ENCODE results near the gene PCIF1. TPM values are rescaled to one million over a fixed set of nuclear protein-coding genes. Genes with fewer than 3 reads are reported as not detected.
A peak's percentile ranks its signal among the peaks of the same experiment; 100 is the strongest.

The PCIF1 gene
- total and polyA plus RNA-seq, 9 of the 15 experiments (the other 6 are each of a cell fraction or from before 2014, with no cell fraction given): 5.8 to 29.4 (median 11.3) TPM

DNA sequence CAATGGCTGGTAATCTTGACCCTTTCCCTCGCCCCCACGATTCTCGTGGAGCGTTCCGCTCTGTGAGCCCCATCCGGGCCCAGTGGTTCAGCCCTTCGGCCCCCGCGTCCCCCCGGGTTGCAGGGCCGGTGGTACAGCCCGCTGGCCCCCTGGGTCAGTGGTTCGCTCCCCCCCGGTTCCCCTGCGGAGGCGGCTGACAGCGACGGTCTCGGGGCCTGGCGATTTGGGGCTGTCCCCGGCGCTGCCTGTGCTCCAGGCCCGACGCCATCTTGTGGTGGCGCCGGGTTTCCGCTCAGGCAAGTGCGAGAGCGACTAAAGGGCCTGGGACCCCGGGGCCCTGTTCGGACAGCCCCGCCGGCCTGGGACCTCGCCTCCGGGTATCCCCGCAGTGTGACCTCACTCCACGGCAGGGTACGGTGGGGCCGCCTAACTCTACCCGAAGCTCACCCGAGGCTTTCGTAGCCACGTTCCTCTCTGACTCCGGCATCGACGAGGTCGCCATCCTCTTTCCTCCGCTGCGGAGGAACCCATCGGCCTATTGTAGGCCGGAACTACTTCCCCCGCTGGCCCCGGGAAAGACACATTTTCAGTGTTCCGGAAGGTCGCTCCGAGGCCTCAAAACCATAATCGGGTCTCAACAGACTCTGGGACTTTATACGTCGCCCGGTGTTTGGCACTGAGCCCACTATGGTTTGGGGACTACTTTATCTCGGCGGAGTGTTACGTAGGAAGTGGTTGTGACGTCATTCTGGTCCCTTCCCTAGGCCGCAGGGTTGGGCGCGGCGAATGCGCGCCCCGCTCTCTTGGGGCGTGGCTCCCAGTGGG is 37.4 kb downstream of the PCIF1 start, which contains the start of gene ZNF335 (continued):
- TF ChIP-seq, protein P1, sequence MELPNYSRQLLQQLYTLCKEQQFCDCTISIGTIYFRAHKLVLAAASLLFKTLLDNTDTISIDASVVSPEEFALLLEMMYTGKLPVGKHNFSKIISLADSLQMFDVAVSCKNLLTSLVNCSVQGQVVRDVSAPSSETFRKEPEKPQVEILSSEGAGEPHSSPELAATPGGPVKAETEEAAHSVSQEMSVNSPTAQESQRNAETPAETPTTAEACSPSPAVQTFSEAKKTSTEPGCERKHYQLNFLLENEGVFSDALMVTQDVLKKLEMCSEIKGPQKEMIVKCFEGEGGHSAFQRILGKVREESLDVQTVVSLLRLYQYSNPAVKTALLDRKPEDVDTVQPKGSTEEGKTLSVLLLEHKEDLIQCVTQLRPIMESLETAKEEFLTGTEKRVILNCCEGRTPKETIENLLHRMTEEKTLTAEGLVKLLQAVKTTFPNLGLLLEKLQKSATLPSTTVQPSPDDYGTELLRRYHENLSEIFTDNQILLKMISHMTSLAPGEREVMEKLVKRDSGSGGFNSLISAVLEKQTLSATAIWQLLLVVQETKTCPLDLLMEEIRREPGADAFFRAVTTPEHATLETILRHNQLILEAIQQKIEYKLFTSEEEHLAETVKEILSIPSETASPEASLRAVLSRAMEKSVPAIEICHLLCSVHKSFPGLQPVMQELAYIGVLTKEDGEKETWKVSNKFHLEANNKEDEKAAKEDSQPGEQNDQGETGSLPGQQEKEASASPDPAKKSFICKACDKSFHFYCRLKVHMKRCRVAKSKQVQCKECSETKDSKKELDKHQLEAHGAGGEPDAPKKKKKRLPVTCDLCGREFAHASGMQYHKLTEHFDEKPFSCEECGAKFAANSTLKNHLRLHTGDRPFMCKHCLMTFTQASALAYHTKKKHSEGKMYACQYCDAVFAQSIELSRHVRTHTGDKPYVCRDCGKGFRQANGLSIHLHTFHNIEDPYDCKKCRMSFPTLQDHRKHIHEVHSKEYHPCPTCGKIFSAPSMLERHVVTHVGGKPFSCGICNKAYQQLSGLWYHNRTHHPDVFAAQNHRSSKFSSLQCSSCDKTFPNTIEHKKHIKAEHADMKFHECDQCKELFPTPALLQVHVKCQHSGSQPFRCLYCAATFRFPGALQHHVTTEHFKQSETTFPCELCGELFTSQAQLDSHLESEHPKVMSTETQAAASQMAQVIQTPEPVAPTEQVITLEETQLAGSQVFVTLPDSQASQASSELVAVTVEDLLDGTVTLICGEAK (IDR thresholded peaks at IDR 0.05): peak; percentile 86
- TF ChIP-seq, protein P1 (CRISPR knock-in tag; IDR thresholded peaks at IDR 0.05): no peak
- TF ChIP-seq OTX1 (CRISPR knock-in tag; IDR thresholded peaks at IDR 0.05): 0 out of 2 replicates have a peak, but pooled peaks have one; percentile 26
- TF ChIP-seq, protein P2, sequence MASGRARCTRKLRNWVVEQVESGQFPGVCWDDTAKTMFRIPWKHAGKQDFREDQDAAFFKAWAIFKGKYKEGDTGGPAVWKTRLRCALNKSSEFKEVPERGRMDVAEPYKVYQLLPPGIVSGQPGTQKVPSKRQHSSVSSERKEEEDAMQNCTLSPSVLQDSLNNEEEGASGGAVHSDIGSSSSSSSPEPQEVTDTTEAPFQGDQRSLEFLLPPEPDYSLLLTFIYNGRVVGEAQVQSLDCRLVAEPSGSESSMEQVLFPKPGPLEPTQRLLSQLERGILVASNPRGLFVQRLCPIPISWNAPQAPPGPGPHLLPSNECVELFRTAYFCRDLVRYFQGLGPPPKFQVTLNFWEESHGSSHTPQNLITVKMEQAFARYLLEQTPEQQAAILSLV (tag; IDR thresholded peaks at IDR 0.05): peak; percentile 22; the same call in 1 of the 2 replicates
- TF ChIP-seq, protein P3, sequence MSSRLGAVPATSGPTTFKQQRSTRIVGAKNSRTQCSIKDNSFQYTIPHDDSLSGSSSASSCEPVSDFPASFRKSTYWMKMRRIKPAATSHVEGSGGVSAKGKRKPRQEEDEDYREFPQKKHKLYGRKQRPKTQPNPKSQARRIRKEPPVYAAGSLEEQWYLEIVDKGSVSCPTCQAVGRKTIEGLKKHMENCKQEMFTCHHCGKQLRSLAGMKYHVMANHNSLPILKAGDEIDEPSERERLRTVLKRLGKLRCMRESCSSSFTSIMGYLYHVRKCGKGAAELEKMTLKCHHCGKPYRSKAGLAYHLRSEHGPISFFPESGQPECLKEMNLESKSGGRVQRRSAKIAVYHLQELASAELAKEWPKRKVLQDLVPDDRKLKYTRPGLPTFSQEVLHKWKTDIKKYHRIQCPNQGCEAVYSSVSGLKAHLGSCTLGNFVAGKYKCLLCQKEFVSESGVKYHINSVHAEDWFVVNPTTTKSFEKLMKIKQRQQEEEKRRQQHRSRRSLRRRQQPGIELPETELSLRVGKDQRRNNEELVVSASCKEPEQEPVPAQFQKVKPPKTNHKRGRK (tag; IDR thresholded peaks at IDR 0.05): no peak
- TF ChIP-seq CTBP1 (IDR thresholded peaks at IDR 0.05; ENCODE audit: borderline replicate concordance): peak; percentile 87
- TF ChIP-seq RBM14 (IDR thresholded peaks at IDR 0.05; ENCODE audit: borderline replicate concordance, insufficient read depth, low read depth, low read length): no peak
- TF ChIP-seq, protein P4, sequence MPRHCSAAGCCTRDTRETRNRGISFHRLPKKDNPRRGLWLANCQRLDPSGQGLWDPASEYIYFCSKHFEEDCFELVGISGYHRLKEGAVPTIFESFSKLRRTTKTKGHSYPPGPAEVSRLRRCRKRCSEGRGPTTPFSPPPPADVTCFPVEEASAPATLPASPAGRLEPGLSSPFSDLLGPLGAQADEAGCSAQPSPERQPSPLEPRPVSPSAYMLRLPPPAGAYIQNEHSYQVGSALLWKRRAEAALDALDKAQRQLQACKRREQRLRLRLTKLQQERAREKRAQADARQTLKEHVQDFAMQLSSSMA (CRISPR knock-in tag; IDR thresholded peaks at IDR 0.05): no peak
- TF ChIP-seq CREBBP (IDR thresholded peaks at IDR 0.05; ENCODE audit: low read depth, low read length): no peak
- TF ChIP-seq, protein P5, sequence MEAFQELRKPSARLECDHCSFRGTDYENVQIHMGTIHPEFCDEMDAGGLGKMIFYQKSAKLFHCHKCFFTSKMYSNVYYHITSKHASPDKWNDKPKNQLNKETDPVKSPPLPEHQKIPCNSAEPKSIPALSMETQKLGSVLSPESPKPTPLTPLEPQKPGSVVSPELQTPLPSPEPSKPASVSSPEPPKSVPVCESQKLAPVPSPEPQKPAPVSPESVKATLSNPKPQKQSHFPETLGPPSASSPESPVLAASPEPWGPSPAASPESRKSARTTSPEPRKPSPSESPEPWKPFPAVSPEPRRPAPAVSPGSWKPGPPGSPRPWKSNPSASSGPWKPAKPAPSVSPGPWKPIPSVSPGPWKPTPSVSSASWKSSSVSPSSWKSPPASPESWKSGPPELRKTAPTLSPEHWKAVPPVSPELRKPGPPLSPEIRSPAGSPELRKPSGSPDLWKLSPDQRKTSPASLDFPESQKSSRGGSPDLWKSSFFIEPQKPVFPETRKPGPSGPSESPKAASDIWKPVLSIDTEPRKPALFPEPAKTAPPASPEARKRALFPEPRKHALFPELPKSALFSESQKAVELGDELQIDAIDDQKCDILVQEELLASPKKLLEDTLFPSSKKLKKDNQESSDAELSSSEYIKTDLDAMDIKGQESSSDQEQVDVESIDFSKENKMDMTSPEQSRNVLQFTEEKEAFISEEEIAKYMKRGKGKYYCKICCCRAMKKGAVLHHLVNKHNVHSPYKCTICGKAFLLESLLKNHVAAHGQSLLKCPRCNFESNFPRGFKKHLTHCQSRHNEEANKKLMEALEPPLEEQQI (IDR thresholded peaks at IDR 0.05): peak; percentile 65; the same call in 1 of the 2 replicates

All from K562 (cell line).